GM23248 (cell line): ENCODE results near the gene TRIO. TPM values are rescaled to one million over a fixed set of nuclear protein-coding genes. Genes with fewer than 3 reads are reported as not detected.

Experiments used
- DNase-seq: peaks from one replicate; pipeline ENCODE4 v3.0.0-alpha.2; 2015
- H2AFZ ChIP-seq: fragments of 200-600 bp; sonication (generic); 2 replicates; pipeline ENCODE4 v1.6.1; 2016; ENCODE audit warnings: antibody characterized with exemption
- H3F3A ChIP-seq: fragments of 200-600 bp; sonication (generic); 2 replicates; pipeline ENCODE4 v1.6.1; 2016; ENCODE audit warnings: mild to moderate bottlenecking, antibody characterized with exemption, mixed run types; ENCODE audit not compliant: insufficient read depth
- H3K27ac ChIP-seq: fragments of 200-600 bp; sonication (generic); 2 replicates; pipeline ENCODE4 v1.5.1; 2016; ENCODE audit warnings: mild to moderate bottlenecking
- H3K27me3 ChIP-seq: fragments of 200-600 bp; sonication (generic); replicated peaks from 2 replicates; pipeline ENCODE4 v1.6.1; 2016; ENCODE audit warnings: mild to moderate bottlenecking; ENCODE audit not compliant: insufficient read depth
- H3K36me3 ChIP-seq: fragments of 200-600 bp; sonication (generic); 2 replicates; pipeline ENCODE4 v1.6.1; 2016; ENCODE audit warnings: low read depth, mild to moderate bottlenecking
- H3K4me1 ChIP-seq: fragments of 200-600 bp; sonication (generic); 2 replicates; pipeline ENCODE4 v1.6.1; 2016; ENCODE audit warnings: mild to moderate bottlenecking; ENCODE audit not compliant: insufficient read depth
- H3K4me2 ChIP-seq: fragments of 200-600 bp; sonication (generic); one replicate; pipeline ENCODE4 v1.6.1; 2016; ENCODE audit warnings: mild to moderate bottlenecking; ENCODE audit not compliant: unreplicated experiment
- H3K4me3 ChIP-seq: fragments of 200-600 bp; sonication (generic); 2 replicates; pipeline ENCODE4 v1.5.1; 2016; ENCODE audit warnings: mild to moderate bottlenecking
- H3K79me2 ChIP-seq: fragments of 200-600 bp; sonication (generic); 2 replicates; pipeline ENCODE4 v1.6.1; 2016; ENCODE audit warnings: mild to moderate bottlenecking; ENCODE audit not compliant: insufficient read depth
- H3K9ac ChIP-seq: fragments of 200-600 bp; sonication (generic); 2 replicates; pipeline ENCODE4 v1.6.1; 2016; ENCODE audit warnings: mild to moderate bottlenecking
- H3K9me2 ChIP-seq: fragments of 200-600 bp; sonication (generic); 2 replicates; pipeline ENCODE4 v1.6.1; 2016; ENCODE audit warnings: mixed run types, mild to moderate bottlenecking, moderate library complexity; ENCODE audit not compliant: insufficient read depth
- H3K9me3 ChIP-seq: fragments of 200-600 bp; sonication (generic); one replicate; pipeline ENCODE4 v1.6.1; 2017; ENCODE audit warnings: low read depth
- H4K20me1 ChIP-seq: fragments of 200-600 bp; sonication (generic); 2 replicates; pipeline ENCODE4 v1.6.0; 2016; ENCODE audit not compliant: insufficient read depth
- EZH2 ChIP-seq: fragments of 200-600 bp; sonication (generic); IDR thresholded peaks from 2 replicates; pipeline ENCODE4 v1.6.1; 2018; ENCODE audit warnings: antibody characterized with exemption, mild to moderate bottlenecking; ENCODE audit not compliant: insufficient read depth, poor library complexity, severe bottlenecking
- EZH2phosphoT487 ChIP-seq: fragments of 200-600 bp; sonication (generic); IDR thresholded peaks from 2 replicates; pipeline ENCODE4 v1.6.1; 2018; ENCODE audit warnings: antibody characterized with exemption, moderate library complexity, mild to moderate bottlenecking, low read depth; ENCODE audit not compliant: insufficient read depth
- WGBS, 2 experiments: methylation state at CpG; one replicate each; pipeline ENCODE4 v1.1.6; 2015 to 2017; ENCODE audit warnings: low lambda C conversion rate in 2 of 2, low coverage in 1 of 2; ENCODE audit errors: missing lambda C conversion rate in 2 of 2; 5-methylcytosine and 5-hydroxymethylcytosine counted together
- in situ Hi-C: fragments of 300-500 bp; cut with MboI; formaldehyde crosslinking; loops from 2 replicates; pipeline ENCODE4 v1.15.0; 2020
- polyA plus RNA-seq: library from polyadenylated mRNA; unstranded; fragments of >200 nt; fragmentation: Nextera tagmentation; extraction: Ambion mirVana; gene quantifications from 2 replicates; pipeline ENCODE4 v1.2.1, GENCODE V29; 2016
- total RNA-seq: library from RNA; depleted of rRNA; stranded (reverse); fragments of >200 nt; shearing (Covaris generic); gene quantifications from 2 replicates; pipeline ENCODE4 v1.2.3, GENCODE V29; 2014

The TRIO gene
- total and polyA plus RNA-seq, 2 experiments from 2014 or later = 28.1 to 198 TPM

- Histone ChIP-seq H3K36me3 (no peaks in the 10 kb centered on the region), H3K4me2 (no peak overlapping the region), H3K4me1 (peaks cover 13% of the 10 kb centered on the region), H3K27me3 (no peaks in the 10 kb centered on the region), H3K9ac (no peak overlapping the region), H4K20me1 (no peaks in the 10 kb centered on the region), H3K9me2 (no peaks in the 10 kb centered on the region), H3K9me3 (no peaks in the 10 kb centered on the region), H3K4me3 (no peak overlapping the region), H3K27ac (no peak overlapping the region), H3K79me2 (0 out of 2 replicates have a peak, but pooled peaks cover 3% of the 10 kb centered on the region), H2AFZ (no peak overlapping the region; the same call in 1 of the 2 replicates), H3F3A (peaks cover 20% of the 10 kb centered on the region)
- DNase-seq = no peak
- in situ Hi-C loops = no loop called here
- TF ChIP-seq EZH2 (no peak), EZH2phosphoT487 (no peak)
- 65 to 71% methylated on average over 15 of the region's 15 CpGs for WGBS, 2 experiments
These were observed 24.4 kb upstream of the TRIO start for GRCh38 chr5:14118551-14119320.

DNA sequence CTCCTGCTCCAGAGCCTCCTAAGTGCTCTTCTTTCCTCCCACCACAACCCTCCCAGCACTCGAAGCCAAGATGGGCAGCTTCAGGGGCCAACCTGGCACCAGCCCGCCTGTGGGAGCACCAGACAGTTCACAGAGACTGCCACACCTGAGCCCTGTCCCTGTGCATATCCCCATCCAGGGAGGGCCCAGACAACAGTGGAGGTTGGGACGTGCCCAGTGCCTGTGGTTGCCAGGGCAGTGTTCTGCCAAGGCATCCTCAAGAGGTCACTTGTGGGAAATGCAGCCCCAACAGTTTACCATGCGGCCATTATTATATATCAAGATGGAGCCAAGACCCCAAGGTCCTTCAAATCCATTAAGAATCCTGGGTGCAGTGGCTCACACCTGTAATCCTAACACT lies 23.0 kb upstream of the TRIO start:
- DNase-seq = no peak
- Histone ChIP-seq H2AFZ (no peak overlapping the region), H3K9ac (no peak overlapping the region), H3F3A (0 out of 2 replicates have a peak, but pooled peaks cover 8% of the 10 kb centered on the region), H3K9me3 (no peaks in the 10 kb centered on the region), H3K9me2 (no peaks in the 10 kb centered on the region), H3K79me2 (no peaks in the 10 kb centered on the region), H3K36me3 (no peaks in the 10 kb centered on the region), H3K4me1 (peaks cover 1% of the 10 kb centered on the region; the same call in 1 of the 2 replicates), H4K20me1 (no peaks in the 10 kb centered on the region), H3K27me3 (no peaks in the 10 kb centered on the region), H3K4me2 (no peak overlapping the region), H3K4me3 (no peak overlapping the region), H3K27ac (no peak overlapping the region)
- WGBS, 2 experiments = 87 to 95% methylated on average over 3 to 4 of the region's 4 CpGs
- in situ Hi-C loops = no loop called here
- TF ChIP-seq EZH2phosphoT487 (no peak), EZH2 (no peak)

DNA sequence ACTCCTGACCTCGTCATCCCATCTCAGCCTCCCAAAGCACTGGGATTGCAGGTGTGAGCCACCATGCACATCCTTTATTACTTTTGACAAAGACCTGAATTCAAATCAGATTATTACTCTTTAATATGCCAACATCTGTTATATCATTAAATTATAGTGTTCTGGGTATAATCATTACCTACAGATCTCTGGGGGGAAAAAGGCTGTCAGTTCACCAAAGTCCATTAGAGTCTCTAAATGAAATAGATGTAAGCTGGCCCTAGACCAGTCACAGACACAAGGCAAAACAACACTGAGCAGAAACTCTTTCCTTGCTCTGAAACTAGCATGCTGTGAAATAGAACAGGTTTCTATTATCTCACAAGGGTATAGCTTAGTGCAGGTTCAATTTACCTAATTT lies 21.6 kb upstream of the TRIO start:
- no peak overlapping the region for H3K27ac ChIP-seq
- WGBS, 2 experiments = 94 to 100% methylated on average over 1 of the region's 1 CpG
- TF ChIP-seq EZH2 (no peak), EZH2phosphoT487 (no peak)

GRCh38 chr5:14122089-14122488 lies 21.1 kb upstream of the TRIO start:
- no peak overlapping the region for H3K4me3 ChIP-seq
- no peaks in the 10 kb centered on the region for H4K20me1 ChIP-seq
- in situ Hi-C loops = no loop called here
- no peaks in the 10 kb centered on the region for H3K9me3 ChIP-seq
- no peaks in the 10 kb centered on the region for H3K9me2 ChIP-seq
- no peak overlapping the region for H3K27ac ChIP-seq
- no peaks in the 10 kb centered on the region for H3K79me2 ChIP-seq
- no peaks in the 10 kb centered on the region for H3K4me1 ChIP-seq
- H3K4me2 ChIP-seq = no peak overlapping the region
- no peak overlapping the region for H3K9ac ChIP-seq
- whole genome bisulfite sequencing, 2 experiments = 93 to 97% methylated on average over 4 of the region's 4 CpGs
- DNase-seq = no peak
- no peaks in the 10 kb centered on the region for H3K36me3 ChIP-seq
- H2AFZ ChIP-seq = no peak overlapping the region
- no peak for TF ChIP-seq EZH2
- no peak for TF ChIP-seq EZH2phosphoT487
- H3K27me3 ChIP-seq = no peaks in the 10 kb centered on the region
- no peaks in the 10 kb centered on the region for H3F3A ChIP-seq

More for the DNA sequence above, 21.6 kb upstream of the TRIO start:
- H3K36me3 ChIP-seq = no peaks in the 10 kb centered on the region
- H3K9ac ChIP-seq = no peak overlapping the region
- in situ Hi-C loops = no loop called here
- no peaks in the 10 kb centered on the region for H4K20me1 ChIP-seq
- no peak for DNase-seq
- no peaks in the 10 kb centered on the region for H3K9me2 ChIP-seq
- no peak overlapping the region for H3K4me3 ChIP-seq
- no peaks in the 10 kb centered on the region for H3F3A ChIP-seq
- no peaks in the 10 kb centered on the region for H3K27me3 ChIP-seq
- H3K4me2 ChIP-seq = no peak overlapping the region
- no peaks in the 10 kb centered on the region for H3K79me2 ChIP-seq
- no peaks in the 10 kb centered on the region for H3K9me3 ChIP-seq
- H3K4me1 ChIP-seq = no peaks in the 10 kb centered on the region
- no peak overlapping the region for H2AFZ ChIP-seq
